NCI-H1105 (cell line): ENCODE measurements around the gene NHS.
A peak's percentile ranks its signal among the peaks of the same experiment; 100 is the strongest.
"Not testable (repeated sequence)": the region's sequence is repeated elsewhere in the genome, so short reads cannot be mapped to it uniquely, and the experiment has no call there.

Experiments
- DNase-seq: peaks from one replicate; lab custom pipeline; 2025; lab: John Stamatoyannopoulos, UW

NHS gene

GRCh38 chrX:17405225-17405969 lies 30.4 kb downstream of the NHS start:
- no peak for DNase-seq

GRCh38 chrX:17409566-17410290 lies 34.7 kb downstream of the NHS start:
- no peak for DNase-seq

- DNase-seq = no peak
Observed at GRCh38 chrX:17410651-17411050, 35.7 kb downstream of the NHS start.

GRCh38 chrX:17411205-17411604 lies 36.2 kb downstream of the NHS start:
- DNase-seq = peak; percentile 10

- DNase-seq = no peak
Observed at GRCh38 chrX:17412692-17413091, 37.7 kb downstream of the NHS start.

GRCh38 chrX:17413228-17413627 lies 38.2 kb downstream of the NHS start:
- DNase-seq = no peak

DNA sequence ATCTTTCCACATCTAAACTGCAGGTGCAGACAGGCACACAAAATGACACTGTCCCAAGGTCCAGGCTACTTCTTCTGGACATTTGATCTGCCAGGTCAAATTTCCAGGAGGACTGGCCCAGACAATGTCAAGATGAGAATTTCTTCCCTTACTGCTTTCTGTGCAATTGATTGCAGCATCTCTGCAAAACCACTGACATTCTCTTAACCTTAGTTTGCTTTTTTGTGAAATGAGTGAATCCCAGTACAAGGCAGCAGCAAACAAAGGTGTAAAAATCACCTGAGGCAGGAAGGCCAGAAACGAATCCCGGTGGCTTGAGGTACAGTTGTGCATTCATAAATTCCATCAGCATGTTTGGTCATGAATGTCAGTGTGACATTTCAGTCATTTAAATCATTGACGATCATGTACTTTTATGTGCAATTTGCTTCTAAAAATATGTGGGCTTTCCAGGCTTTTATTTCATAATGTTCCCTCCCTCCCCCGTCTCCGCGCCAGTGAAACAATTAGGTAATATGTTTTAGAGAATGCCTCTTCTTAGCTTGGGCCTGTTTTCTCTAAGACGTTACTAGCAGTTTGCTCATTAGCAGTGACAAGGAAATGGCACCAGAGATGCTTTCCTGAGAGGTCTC lies 39.1 kb downstream of the NHS start:
- no peak for DNase-seq

DNA sequence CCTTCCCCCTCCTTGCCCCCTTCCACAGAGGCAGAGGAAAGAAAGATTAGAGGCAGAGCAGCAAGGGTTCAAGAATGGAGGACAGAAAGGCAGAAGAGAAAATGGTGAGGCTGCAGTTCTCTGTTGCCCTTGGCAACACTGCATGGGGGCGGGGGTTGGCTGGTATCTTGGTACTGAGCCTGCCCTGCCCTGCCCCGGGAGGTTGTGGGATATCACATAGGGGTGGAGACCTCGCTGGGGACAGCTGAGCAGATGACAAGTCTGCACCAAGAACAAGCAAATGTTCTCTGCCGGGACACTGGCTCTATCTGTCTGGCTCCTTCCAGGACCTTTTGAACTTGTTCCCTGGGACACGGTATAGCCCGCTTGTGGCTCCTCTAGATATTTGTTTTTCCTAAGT lies 39.8 kb downstream of the NHS start:
- DNase-seq = no peak

DNA sequence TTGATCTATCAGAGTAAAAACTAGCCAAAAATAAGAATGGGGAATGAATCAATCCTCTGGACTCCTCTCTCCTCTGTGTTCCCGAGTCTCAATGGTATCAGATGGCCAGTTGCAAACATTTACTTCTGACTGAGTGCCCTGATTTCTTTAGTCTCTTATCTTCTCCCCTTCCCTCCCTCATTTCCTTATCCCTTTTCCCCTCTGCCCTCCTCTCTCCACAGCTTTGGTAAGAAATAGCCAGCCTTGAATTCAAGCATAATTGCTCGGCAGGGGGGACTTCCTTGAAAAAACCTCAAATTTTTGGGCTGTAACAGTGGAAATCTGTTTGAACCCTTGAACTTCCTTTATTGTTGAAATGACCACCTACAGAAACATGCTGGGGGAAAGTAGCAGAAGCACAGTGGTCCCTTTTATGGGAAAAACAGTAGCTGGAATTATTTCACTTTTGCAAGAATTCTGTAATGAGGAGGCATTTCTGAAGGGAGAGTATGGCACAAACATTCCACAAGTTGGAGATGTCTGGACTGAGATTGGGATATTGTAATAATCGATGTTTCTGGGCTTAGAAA lies 40.3 kb downstream of the NHS start:
- DNase-seq = no peak

DNA sequence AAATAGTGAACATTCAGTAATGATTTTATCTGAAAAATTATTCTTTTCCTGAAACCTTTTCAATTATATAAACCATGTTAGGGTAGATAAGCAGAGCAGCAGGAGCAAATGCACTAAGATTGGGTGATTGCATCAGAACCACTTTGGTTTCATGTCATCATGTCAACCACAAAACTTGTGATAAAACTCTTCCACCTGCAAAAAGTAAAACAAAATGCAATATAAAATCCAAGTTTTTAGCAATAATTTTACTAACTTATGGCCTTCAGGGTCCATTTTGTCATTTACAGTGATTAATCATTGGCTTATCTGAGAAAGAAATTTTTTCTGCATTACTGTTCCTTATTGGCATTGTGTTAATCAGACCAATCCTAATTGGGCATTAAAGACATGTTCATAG lies 42.4 kb downstream of the NHS start:
- DNase-seq = no peak

- no peak for DNase-seq
Observed at GRCh38 chrX:17425136-17425535, 50.1 kb downstream of the NHS start.

- no peak for DNase-seq
Observed at GRCh38 chrX:17425551-17425950, 50.6 kb downstream of the NHS start.

- no peak for DNase-seq
Observed at GRCh38 chrX:17431171-17431570, 56.2 kb downstream of the NHS start.

DNA sequence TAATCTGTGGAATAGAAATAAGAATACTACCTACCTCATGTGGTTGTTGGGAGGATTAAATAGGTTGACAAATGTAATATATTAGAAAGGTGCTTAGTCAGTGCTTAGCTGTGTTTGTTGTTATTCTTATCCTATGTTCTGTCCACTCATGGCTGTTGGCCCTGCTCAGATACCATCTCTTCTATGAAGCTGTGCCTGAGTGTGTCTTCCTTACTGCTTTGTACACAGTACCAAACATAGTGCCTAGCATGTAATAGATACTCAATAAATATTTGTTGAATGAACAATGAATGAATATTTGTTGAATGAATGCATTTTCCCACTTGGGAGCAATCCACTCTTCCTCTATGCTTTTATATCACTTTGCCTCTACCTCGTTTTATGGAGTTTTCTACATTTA lies 57.2 kb downstream of the NHS start:
- no peak for DNase-seq

- no peak for DNase-seq
Observed at GRCh38 chrX:17433965-17434364, 59.0 kb downstream of the NHS start.

GRCh38 chrX:17435476-17435875 lies 60.5 kb downstream of the NHS start:
- DNase-seq = no peak

- no peak for DNase-seq
Observed at GRCh38 chrX:17438221-17438620, 63.2 kb downstream of the NHS start.

DNA sequence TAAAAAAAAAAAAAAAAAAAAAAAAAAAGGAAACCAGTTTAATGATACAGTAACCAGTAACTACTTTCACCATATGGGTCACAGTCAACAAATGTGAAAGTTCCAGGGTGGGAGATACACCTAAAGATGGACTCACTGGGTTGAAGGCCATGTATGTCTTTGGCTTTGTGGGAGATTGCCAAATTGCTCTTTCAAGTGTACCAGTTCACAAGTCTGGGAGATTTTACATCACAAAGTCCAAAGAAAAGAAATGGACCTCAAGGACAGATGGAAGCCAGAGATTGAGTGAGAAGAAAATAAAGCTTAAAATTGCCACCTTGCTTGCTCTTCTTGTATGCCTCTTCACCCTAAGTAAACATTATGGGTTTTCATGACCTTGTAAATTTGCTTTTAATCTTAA lies 65.3 kb downstream of the NHS start:
- DNase-seq = no peak

DNA sequence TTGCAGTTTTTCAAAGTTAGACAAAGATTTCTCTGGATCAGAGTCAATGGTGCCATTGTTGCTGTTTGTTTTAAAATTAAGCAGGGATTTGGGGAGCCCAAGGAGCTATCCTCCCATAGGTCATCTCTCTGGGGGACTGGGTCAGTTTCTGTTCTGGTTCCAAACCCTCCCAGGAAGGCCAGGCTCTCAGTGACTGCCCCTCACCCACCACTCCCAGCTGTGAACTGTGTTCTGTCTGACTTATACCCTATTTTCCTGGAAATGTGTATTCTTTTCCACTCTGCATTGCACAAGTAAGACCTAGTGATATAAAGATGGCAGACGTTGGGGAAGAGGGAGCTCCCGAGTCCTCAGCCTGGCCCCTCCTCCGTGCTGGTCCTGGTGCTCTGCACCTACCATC lies 65.8 kb downstream of the NHS start:
- no peak for DNase-seq

GRCh38 chrX:17441965-17442364 lies 67.0 kb downstream of the NHS start:
- no peak for DNase-seq

DNA sequence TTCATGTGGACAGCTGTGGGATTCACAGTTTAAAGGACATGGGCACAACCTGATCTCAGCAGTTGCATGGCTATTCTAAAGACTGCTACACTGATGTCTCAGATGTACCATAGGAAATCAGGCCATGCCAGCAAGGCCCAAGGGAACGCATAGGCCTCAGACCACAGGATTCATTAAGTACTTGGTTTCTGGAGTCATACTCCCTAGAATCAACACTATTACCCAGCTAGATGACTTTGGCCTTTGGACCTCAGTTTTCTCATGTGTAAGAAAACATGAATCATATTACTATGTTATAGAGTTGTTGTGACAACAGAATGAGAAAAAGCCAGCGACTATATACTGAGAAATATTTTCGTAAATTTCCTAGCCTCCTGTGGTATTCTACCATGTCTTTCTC lies 67.9 kb downstream of the NHS start:
- no peak for DNase-seq

DNA sequence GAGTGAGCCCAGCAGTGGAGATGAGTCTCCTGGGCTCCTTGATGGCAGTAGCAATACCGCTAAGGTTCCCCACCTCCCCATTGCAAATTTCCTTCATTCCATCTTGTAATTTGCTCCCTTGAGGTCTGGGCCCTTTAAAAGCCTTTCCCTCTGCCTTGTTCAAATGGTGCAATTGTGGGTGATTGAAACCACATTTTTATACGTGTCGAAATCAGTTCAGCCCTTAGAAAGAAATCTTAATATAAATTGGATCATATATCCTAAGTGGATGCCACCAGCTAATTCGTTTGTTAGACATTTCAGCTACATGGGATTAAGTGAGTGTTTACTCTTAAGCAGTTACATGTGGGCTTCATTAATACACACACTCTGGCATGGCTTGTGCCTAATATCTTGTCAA lies 68.6 kb downstream of the NHS start:
- no peak for DNase-seq

GRCh38 chrX:17446269-17446668 lies 71.3 kb downstream of the NHS start:
- not testable (repeated sequence) for DNase-seq
